AG04449 (cell line): ENCODE data around the gene RAPGEFL1.

ENCODE experiments used
- CTCF ChIA-PET: fragments of 350-600 bp; formaldehyde crosslinking; extraction: SDS; loops from one replicate; lab custom pipeline; 2021; ENCODE audit warnings: antibody characterized with exemption; lab: Yijun Ruan, JAX
- POLR2A ChIA-PET: fragments of 400-600, 350-600 bp; formaldehyde crosslinking; extraction: SDS; loops from one replicate; lab custom pipeline; 2020; ENCODE audit warnings: antibody characterized with exemption, inconsistent platforms; lab: Yijun Ruan, JAX
- DNase-seq: peaks from one replicate; pipeline ENCODE4 v3.0.0-alpha.2; 2010; ENCODE audit warnings: low read depth, low spot score
- H3K4me3 ChIP-seq: 2 replicates; pipeline ENCODE4 v1.5.1; 2011; ENCODE audit warnings: low read depth, mild to moderate bottlenecking, control low read depth, low read length
- TF ChIP-seq, protein P1 (sequence below): IDR thresholded peaks from one replicate; pipeline ENCODE4 v1.5.1; 2011; ENCODE audit warnings: mild to moderate bottlenecking, moderate library complexity, low read length, control low read depth, inconsistent platforms; ENCODE audit not compliant: insufficient read depth; ENCODE audit errors: missing control alignments

The RAPGEFL1 gene

DNA sequence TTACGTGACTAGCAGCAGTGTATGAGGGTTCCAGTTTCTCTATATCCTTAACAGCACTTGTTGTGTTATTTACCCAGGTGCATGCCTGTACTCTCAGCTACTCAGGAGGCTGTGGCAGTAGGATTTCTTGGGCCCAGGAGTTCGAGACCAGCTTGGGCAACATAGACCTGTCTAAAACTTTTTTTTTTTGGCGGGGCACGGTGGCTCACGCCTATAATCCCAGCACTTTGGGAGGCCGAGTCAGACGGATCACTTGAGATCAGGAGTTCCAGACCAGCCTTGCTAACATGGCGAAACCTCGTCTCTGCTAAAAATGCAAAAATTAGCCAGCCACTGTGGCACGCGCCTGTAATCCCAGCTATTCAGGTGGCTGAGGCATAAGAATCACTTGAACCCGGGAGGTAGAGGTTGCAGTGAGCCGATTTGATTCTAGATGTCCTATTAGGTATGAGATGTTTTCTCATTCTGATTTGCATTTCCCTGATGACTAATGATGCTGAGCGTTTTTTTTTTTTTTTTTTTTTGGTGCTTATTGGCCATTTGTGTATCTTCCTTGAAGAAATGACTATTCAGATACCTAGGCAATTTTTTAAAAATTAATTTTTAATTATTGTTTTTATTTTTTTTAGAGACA, 23.6 kb upstream of the RAPGEFL1 start:
- no peak for DNase-seq
- no peak overlapping the region for H3K4me3 ChIP-seq
- TF ChIP-seq, protein P1, sequence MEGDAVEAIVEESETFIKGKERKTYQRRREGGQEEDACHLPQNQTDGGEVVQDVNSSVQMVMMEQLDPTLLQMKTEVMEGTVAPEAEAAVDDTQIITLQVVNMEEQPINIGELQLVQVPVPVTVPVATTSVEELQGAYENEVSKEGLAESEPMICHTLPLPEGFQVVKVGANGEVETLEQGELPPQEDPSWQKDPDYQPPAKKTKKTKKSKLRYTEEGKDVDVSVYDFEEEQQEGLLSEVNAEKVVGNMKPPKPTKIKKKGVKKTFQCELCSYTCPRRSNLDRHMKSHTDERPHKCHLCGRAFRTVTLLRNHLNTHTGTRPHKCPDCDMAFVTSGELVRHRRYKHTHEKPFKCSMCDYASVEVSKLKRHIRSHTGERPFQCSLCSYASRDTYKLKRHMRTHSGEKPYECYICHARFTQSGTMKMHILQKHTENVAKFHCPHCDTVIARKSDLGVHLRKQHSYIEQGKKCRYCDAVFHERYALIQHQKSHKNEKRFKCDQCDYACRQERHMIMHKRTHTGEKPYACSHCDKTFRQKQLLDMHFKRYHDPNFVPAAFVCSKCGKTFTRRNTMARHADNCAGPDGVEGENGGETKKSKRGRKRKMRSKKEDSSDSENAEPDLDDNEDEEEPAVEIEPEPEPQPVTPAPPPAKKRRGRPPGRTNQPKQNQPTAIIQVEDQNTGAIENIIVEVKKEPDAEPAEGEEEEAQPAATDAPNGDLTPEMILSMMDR: no peak
- ChIA-PET CTCF (interaction anchor here (1.3 to 3.3 kb wide), 3 partner anchors 11 to 41 kb away, joined by 3 to 15 read pairs (median 5); no protein-coding TSS in a partner anchor), POLR2A (no interaction called here)

DNA sequence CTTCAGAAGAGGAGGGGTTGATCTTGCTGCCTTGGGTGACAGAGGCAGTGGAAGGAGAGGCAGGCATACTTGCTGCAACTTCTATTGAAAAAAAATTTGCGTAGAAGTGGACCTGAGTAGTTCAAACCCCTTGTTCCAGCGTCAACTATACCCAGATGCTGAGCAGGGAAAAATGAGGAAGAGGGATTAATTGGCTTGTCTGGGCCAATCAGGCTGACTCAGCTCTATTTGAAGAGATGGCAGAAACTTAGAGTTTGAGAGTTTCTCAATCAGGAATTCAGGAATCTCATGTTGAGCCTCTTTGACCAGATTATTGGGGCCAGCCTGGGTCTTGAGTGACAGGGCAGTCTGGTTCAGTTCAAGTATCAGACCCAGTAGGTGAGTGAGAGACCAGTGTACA, 19.3 kb upstream of the RAPGEFL1 start:
- TF ChIP-seq, protein P1: no peak
- CTCF ChIA-PET: interaction anchor here (0.6 to 5.5 kb wide), 3 partner anchors 10 to 83 kb away, joined by 3 to 45 read pairs (median 3); no protein-coding TSS in a partner anchor
- no peak for DNase-seq

DNA sequence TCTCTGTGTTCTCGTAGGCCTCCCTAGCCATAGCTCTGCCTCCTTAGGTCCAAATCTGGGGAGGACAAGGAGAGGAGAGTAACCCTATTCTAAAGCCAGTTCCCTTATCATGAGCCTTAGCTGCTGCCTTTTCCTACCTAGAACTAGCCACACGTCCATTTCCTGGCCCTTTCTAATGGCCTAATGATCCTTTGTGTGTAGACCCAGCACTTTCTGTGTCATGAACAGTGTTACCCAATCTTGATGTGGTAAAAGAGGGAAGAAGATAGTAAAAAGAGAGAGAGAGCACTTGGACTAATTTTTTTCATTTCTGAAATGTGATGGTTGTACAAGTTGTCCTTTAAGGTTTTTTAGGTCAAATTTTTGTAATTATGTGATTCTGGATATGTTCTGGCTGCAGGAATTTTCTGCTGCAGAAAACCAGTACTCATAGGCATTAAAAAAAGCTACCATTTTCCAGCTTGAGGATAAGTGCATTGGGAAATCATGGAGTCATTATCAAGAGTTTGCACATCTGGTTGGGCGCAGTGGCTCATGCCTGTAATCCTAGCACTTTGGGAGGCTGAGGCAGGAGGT, 18.7 kb upstream of the RAPGEFL1 start:
- no peak overlapping the region for H3K4me3 ChIP-seq
- CTCF ChIA-PET: interaction anchor here (0.6 to 5.5 kb wide), 5 partner anchors 9 to 124 kb away, joined by 3 to 45 read pairs (median 5); no protein-coding TSS in a partner anchor
- TF ChIP-seq, protein P1: no peak
- POLR2A ChIA-PET: no interaction called here
- no peak for DNase-seq

More for the DNA sequence above, 19.3 kb upstream of the RAPGEFL1 start:
- H3K4me3 ChIP-seq: no peak overlapping the region
- POLR2A ChIA-PET: interaction anchor here (0.7 kb wide), 1 partner anchor 9 kb away, joined by 4 read pairs; no protein-coding TSS in a partner anchor

DNA sequence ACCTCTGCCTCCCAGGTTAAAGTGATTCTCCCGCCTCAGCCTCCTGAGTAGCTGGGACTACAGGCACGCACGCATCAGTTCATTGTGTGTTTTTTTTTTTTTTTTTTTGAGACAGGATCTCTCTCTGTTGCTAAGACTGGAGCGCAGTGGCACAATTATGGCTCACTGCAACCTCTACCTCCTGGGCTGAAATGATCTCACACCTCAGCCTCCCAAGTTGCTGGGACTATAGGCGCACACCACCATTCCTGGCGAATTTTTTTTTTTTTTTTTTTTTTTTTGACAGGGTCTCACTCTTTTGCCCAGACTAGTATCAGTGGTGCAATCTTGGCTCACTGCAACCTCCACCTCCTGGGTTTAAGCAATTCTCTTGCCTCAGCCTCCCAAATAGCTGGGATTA, 17.8 kb upstream of the RAPGEFL1 start:
- ChIA-PET POLR2A (no interaction called here), CTCF (interaction anchor here (1.1 to 5.5 kb wide), 5 partner anchors 9 to 125 kb away, joined by 3 to 45 read pairs (median 5); no protein-coding TSS in a partner anchor)
- TF ChIP-seq, protein P1: no peak
- no peak overlapping the region for H3K4me3 ChIP-seq
- DNase-seq: no peak

DNA sequence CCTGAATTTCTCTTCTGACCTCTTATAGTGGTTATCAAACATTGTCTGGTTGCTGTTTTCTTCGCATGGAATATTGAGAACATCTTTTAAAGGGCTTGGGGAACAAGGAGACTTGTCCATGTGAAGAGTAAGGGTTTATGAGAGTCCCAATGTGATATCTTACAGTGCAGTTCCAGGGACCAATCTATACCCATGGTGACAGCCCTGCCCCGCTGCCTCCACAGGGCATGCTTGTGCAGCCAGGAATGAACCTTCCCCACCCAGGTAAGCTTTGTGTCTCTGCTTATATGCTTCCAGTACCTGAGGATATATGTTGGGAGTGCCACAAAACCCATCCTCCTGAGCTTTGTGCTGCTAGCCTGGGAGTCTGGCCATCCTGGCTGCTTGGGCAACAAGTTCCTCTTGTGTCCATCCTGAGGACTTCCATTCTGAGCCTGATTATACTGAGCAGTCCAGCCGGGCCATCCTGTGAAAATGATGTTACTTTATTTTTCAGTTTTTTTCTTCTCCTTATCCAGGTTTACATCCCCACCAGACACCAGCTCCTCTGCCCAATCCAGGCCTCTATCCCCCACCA, 9.5 kb upstream of the RAPGEFL1 start:
- H3K4me3 ChIP-seq: no peak overlapping the region
- ChIA-PET POLR2A (interaction anchor here (1.2 to 1.5 kb wide), 2 partner anchors 11 to 54 kb away, joined by 4 to 5 read pairs; no protein-coding TSS in a partner anchor), CTCF (interaction anchor here (0.7 to 3.5 kb wide), 41 partner anchors 7 to 160 kb away, joined by 3 to 91 read pairs (median 5); partner anchors contain the start of genes CASC3, CSF3, MED24 and NR1D1)
- DNase-seq: no peak
- TF ChIP-seq, protein P1: no peak
